Measurements from ENCODE around the gene GABRR2.

DNA sequence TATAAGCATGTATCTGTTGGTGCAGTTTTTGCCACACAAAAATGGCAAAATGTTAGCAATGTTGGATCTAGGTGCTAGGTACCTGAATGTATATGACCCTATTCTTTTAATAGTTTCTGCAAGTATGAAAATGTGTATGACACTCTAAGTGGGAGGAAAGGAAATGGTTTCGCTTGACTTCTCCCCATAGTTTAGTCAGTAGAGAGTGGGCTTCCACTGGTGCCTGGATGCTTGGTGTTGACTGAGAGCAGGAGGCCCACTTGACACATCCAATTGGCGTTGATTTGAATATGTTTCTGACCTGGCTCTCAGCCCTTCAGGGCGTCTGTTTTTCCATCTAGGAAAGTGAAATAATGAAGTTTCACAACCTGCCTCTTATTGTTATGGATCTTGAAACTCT is 56.2 kb downstream of the GABRR2 start:
- TF ChIP-seq, protein P1, sequence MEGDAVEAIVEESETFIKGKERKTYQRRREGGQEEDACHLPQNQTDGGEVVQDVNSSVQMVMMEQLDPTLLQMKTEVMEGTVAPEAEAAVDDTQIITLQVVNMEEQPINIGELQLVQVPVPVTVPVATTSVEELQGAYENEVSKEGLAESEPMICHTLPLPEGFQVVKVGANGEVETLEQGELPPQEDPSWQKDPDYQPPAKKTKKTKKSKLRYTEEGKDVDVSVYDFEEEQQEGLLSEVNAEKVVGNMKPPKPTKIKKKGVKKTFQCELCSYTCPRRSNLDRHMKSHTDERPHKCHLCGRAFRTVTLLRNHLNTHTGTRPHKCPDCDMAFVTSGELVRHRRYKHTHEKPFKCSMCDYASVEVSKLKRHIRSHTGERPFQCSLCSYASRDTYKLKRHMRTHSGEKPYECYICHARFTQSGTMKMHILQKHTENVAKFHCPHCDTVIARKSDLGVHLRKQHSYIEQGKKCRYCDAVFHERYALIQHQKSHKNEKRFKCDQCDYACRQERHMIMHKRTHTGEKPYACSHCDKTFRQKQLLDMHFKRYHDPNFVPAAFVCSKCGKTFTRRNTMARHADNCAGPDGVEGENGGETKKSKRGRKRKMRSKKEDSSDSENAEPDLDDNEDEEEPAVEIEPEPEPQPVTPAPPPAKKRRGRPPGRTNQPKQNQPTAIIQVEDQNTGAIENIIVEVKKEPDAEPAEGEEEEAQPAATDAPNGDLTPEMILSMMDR (IDR thresholded peaks at IDR 0.05) = no peak
- no peak for TF ChIP-seq POLR2A (IDR thresholded peaks at IDR 0.05)

Measured in uterus (tissue), 2 donors.